Astrocyte of the hippocampus (primary cell): ENCODE results near the gene ACSF3.
A peak's percentile ranks its signal among the peaks of the same experiment; 100 is the strongest.

Experiments
- DNase-seq: peaks from one replicate; pipeline ENCODE4 v3.0.0; 2011; ENCODE audit warnings: low read depth, low spot score

The ACSF3 gene

DNA sequence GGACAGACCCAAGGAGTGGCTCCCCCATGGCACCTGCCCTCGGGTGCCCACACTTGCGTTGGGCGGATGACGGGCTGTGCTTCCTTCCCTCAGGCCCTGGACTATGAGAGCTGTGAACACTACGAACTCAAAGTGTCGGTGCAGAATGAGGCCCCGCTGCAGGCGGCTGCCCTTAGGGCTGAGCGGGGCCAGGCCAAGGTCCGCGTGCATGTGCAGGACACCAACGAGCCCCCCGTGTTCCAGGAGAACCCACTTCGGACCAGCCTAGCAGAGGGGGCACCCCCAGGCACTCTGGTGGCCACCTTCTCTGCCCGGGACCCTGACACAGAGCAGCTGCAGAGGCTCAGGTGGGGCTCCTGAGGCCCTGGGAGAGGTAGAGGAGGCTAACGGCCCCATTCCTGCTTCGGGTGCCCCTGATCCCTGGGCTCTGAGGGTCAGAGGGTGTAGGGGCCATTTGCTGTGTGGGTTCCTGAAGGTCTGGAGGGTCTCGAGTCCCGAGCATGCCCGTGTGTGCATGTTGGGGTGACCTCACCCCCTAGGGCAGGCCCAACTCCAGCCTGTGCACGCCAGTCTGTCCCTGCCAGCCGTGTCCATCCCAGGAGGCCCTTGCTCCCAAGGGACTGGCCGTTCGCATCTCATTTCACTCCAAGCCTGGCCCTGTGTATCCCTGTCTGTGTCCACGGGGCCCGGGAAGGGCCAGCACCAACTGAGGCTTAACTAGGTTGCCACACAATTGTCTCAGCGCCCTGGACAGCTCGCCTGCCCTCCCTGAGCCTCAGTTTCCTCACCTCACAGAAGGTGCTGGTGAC, 96.7 kb downstream of the ACSF3 start:
- DNase-seq = no peak

DNA sequence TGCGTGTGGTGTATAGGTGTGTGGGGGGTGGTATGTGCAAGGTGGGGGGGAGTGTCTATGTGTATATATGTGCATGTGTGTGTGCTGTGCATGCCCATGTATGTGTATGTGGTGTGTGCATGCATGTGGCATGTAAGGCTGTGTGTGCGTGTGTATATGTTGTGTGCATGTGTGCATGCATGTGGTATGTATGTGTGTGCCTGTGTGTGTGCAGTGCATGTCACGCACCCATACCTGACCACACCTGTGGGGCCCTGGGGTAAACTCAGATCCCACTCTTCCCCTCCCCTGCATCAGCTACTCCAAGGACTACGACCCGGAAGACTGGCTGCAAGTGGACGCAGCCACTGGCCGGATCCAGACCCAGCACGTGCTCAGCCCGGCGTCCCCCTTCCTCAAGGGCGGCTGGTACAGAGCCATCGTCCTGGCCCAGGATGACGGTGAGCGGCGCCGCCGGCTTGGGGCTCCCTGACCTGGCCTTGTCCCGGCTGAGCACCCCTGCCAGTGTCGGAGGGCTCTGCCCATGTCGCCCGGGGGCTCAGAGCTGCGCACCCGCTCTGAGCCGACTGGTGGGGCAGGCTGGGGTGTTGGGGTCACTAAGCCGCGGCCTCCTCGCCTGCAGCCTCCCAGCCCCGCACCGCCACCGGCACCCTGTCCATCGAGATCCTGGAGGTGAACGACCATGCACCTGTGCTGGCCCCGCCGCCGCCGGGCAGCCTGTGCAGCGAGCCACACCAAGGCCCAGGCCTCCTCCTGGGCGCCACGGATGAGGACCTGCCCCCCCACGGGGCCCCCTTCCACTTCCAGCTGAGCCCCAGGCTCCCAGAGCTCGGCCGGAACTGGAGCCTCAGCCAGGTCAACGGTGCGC, 97.6 kb downstream of the ACSF3 start:
- no peak for DNase-seq

- DNase-seq = no peak
Observed at GRCh38 chr16:89191901-89192185, 98.2 kb downstream of the ACSF3 start.

DNA sequence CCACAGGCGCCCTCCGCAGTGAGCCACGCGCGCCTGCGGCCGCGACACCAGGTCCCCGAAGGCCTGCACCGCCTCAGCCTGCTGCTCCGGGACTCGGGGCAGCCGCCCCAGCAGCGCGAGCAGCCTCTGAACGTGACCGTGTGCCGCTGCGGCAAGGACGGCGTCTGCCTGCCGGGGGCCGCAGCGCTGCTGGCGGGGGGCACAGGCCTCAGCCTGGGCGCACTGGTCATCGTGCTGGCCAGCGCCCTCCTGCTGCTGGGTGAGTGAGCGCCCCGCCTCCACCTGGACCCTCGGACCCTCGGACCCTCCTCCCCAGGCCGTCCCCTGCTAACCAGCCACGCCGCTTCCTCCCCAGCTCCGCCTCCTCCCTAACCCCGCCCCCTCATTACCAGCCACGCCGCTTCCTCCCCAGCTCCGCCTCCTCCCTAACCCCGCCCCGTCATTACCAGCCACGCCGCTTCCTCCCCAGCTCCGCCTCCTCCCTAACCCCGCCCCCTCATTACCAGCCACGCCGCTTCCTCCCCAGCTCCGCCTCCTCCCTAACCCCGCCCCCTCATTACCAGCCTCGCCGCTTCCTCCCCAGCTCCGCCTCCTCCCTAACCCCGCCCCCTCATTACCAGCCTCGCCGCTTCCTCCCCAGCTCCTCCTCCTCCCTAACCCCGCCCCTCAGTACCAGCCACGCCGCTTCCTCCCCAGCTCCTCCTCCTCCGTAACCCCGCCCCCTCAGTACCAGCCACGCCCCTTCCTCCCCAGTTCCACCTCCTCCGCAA, 98.7 kb downstream of the ACSF3 start:
- peak; percentile 91 for DNase-seq

DNA sequence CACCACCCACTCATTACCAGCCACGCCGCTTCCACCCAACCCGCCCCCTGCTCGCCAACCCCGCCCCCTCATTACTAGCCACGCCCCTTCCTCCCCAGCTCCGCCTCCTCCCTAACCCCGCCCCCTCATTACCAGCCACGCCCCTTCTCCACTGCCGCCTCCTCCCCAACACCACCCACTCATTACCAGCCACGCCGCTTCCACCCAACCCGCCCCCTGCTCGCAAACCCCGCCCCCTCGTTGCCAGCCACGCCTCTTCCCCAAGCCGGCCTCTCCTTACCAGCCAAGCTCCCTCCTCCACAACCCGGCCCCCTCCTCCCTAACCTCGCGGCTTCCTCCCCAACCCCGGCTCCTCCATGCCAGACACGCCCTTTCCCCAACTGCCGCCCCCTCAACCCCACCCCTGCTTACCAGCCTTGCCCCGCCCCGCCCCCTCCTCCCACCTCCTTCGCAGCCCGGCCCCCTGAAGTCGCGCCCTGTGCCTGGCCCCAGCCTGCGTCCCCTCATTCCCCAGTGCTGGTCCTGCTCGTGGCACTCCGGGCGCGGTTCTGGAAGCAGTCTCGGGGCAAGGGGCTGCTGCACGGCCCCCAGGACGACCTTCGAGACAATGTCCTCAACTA, 99.4 kb downstream of the ACSF3 start:
- DNase-seq = no peak

DNA sequence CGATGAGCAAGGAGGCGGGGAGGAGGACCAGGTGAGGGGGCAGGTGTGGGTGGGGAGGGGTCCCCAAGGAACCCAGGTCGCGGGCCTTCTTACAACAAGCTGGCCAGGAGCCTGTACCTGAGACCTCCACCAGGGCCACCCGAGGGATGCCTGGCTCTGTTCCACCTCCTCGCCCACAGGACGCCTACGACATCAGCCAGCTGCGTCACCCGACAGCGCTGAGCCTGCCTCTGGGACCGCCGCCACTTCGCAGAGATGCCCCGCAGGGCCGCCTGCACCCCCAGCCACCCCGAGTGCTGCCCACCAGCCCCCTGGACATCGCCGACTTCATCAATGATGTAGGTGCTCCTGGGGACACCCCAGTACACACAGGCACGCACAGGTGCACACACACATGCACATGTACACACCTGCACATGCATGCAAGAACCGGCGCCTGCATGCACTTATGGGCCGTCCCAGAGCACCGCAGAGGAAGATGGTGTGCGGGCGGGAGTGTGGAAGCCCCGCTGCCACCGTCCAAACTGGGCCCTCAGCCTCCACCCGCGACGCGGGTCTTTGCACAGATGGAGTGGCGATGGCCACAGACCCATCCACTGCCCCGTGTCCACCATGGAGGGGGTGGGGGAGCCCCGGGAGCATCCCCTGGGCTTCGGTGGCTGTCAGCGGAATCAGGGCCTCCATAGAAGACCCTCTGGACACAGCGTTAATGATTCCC, 100.1 kb downstream of the ACSF3 start:
- DNase-seq = no peak

GRCh38 chr16:89194340-89195311, 101.0 kb downstream of the ACSF3 start:
- no peak for DNase-seq

DNA sequence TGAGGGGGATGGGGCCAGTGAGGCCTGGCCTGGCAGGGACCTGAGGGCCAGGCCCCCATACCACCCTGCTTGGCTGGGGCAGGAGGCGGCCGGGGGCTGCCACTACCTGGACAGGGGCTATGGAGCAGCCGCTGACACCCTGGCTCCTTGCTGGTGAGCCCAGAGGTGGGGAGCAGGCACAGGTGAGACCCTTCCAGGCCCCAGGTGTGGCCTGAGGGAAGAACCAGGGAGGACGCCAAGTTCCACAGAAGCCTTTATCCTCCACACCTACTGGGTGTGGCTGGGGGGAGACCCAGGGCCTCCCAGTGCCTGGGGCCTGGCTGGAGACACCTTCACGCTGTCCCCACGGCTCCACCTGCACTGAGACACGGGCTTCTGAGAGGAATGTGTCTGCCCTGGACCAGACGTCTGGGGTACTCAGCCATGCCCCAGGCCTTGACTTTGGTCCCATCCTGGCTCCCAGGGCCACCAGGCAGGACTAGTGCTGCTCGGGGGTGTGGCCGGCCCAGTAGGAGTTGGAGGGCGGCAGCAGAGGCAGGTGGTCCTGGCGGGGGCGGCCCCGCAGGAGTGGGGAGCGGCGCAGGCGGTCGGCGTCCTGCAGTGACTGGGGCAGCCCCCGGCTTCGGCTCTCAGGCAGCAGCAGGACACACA, 102.0 kb downstream of the ACSF3 start:
- DNase-seq = no peak

DNA sequence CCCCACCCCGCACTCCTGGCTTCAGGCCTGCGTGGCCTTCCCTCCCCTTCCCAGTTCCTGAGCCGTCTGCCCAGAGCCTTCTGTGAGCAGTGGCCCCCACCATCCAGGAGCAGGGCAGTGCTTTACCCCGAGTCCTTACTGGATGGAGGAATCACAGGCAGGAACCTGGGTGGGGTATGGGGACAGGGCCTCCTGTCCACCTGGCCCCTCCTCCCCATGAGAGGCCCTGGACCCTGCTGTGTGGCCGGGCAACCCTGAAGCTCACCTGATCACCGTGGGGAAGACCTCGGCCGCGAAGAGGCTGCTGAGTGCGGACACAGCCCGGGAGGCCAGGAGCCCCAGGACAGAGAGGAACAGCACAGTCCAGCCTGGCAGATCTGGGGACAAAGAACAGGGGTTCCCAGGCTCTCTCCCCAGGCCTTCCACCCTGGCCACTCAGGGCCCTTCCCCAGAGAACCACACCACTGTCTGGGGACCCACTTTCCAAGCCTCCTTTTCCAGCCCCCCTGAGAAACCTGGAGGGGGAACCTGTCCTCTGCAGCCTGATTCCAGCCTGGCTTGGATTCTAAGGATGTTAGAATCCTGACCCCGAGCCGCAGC, 103.5 kb downstream of the ACSF3 start:
- DNase-seq = no peak

- DNase-seq = no peak
Observed at GRCh38 chr16:89197633-89198416, 104.2 kb downstream of the ACSF3 start.

GRCh38 chr16:89198417-89199240, 105.0 kb downstream of the ACSF3 start:
- DNase-seq = no peak

- DNase-seq = no peak
Observed at GRCh38 chr16:89199241-89200123, 105.8 kb downstream of the ACSF3 start.

- DNase-seq = no peak
Observed at GRCh38 chr16:89200124-89200849, 106.6 kb downstream of the ACSF3 start, which contains the start of gene SLC22A31. Gene SLC22A31, minus strand, starts transcription at chr16:89200537. Its CDS starts 36 bp downstream, at chr16:89200501.

DNA sequence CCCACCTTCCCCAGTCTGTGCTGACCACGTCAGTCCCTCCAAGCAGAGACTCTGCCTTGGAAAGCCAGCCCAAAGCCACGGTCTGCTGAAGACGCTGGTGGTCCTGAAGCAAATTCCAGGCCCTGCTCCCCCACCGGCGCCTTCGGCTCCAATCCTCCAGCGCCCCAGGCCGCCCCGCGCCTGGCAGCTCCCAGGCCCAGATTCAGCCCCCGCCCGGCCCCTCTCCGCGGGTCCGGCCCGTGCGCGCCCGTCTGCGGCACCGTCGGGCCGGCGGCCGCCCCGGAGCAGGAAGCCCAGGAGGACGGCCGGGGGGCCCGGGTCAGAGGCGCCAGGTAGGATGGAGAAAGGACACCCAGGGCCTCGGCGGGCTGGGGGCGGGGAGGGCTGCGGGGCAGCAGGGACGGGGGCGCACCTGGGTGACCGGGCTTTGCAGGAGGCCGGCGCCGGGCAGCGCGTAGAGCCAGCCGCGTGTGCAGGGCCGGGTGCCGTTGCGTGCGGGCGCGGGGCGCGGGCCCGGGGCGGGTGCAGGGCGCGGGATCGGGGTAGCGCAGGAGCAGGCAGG, 107.3 kb downstream of the ACSF3 start:
- no peak for DNase-seq
